SK-N-SH treated with all-trans-retinoic acid at 6 μM for 48 hours (cell line): ENCODE data around the gene RBM27.

Experiments used
- ATAC-seq: fragments of 200-7000 bp; cut with Tn5 transposase; 3 replicates; pipeline ENCODE4 v1.9.1; 2020; ENCODE audit warnings: mild to moderate bottlenecking, moderate library complexity
- ARNTL ChIP-seq: fragments of 450-650 bp; formaldehyde crosslinking; IDR thresholded peaks from 2 replicates; pipeline ENCODE4 v1.5.0; 2020; ENCODE audit warnings: low read depth, mild to moderate bottlenecking, moderate library complexity, borderline replicate concordance
- BACH2 ChIP-seq: fragments of 250-450 bp; sonication (Bioruptor Pico); IDR thresholded peaks from 2 replicates; pipeline ENCODE4 v1.9.0; 2021; ENCODE audit warnings: mild to moderate bottlenecking, borderline replicate concordance
- CREB5 ChIP-seq: fragments of 250-450 bp; sonication (Bioruptor Pico); IDR thresholded peaks from 2 replicates; pipeline ENCODE4 v1.5.1; 2020; ENCODE audit warnings: low read depth, mild to moderate bottlenecking, moderate library complexity
- CSDC2 ChIP-seq: fragments of 250-450 bp; sonication (Bioruptor Pico); IDR thresholded peaks from 2 replicates; pipeline ENCODE4 v1.5.0; 2020; ENCODE audit warnings: mild to moderate bottlenecking, moderate library complexity
- CSRNP3 ChIP-seq: fragments of 250-450 bp; sonication (Bioruptor Pico); IDR thresholded peaks from 2 replicates; pipeline ENCODE4 v1.5.1; 2021; ENCODE audit warnings: mild to moderate bottlenecking, moderate library complexity
- GLIS3 ChIP-seq: fragments of 250-450 bp; sonication (Bioruptor Pico); IDR thresholded peaks from 2 replicates; pipeline ENCODE4 v1.5.0; 2020; ENCODE audit warnings: mild to moderate bottlenecking, moderate library complexity
- ISL1 ChIP-seq: fragments of 250-450 bp; sonication (Bioruptor Pico); IDR thresholded peaks from 2 replicates; pipeline ENCODE4 v2.1.2; 2022; ENCODE audit warnings: mild to moderate bottlenecking, moderate library complexity
- OSR1 ChIP-seq: fragments of 250-450 bp; sonication (Bioruptor Pico); IDR thresholded peaks from 2 replicates; pipeline ENCODE4 v1.8.0; 2022; ENCODE audit warnings: moderate library complexity, mild to moderate bottlenecking, inconsistent platforms
- PATZ1 ChIP-seq: fragments of 250-450 bp; sonication (Bioruptor Pico); IDR thresholded peaks from 2 replicates; pipeline ENCODE4 v1.8.0; 2020; ENCODE audit warnings: mild to moderate bottlenecking, moderate library complexity, borderline replicate concordance
- POU6F1 ChIP-seq: fragments of 250-450 bp; sonication (Bioruptor Pico); IDR thresholded peaks from 2 replicates; pipeline ENCODE4 v1.8.0; 2021; ENCODE audit warnings: low read depth, mild to moderate bottlenecking, moderate library complexity, borderline replicate concordance
- PPARA ChIP-seq: fragments of 250-450 bp; sonication (Bioruptor Pico); IDR thresholded peaks from 2 replicates; pipeline ENCODE4 v1.5.0; 2020; ENCODE audit warnings: mild to moderate bottlenecking, borderline replicate concordance
- RARB ChIP-seq: fragments of 250-450 bp; sonication (Bioruptor Pico); IDR thresholded peaks from 2 replicates; pipeline ENCODE4 v1.8.0; 2021; ENCODE audit warnings: mild to moderate bottlenecking, moderate library complexity
- SNAI2 ChIP-seq: fragments of 250-450 bp; sonication (Bioruptor Pico); IDR thresholded peaks from 2 replicates; pipeline ENCODE4 v1.5.0; 2020; ENCODE audit warnings: mild to moderate bottlenecking, moderate library complexity
- TOX ChIP-seq: fragments of 250-450 bp; sonication (Bioruptor Pico); IDR thresholded peaks from 2 replicates; pipeline ENCODE4 v1.8.0; 2021; ENCODE audit warnings: mild to moderate bottlenecking, moderate library complexity, borderline replicate concordance
- ZC3H10 ChIP-seq: fragments of 250-450 bp; sonication (Bioruptor Pico); IDR thresholded peaks from 2 replicates; pipeline ENCODE4 v1.5.1; 2021; ENCODE audit warnings: mild to moderate bottlenecking, moderate library complexity
- ZFP30 ChIP-seq: fragments of 450-650 bp; formaldehyde crosslinking; IDR thresholded peaks from 2 replicates; pipeline ENCODE4 v1.5.0; 2022; ENCODE audit warnings: mild to moderate bottlenecking, moderate library complexity
- ZNF565 ChIP-seq: fragments of 450-650 bp; formaldehyde crosslinking; conservative IDR thresholded peaks from 2 replicates; pipeline ENCODE4 v1.5.0; 2020; ENCODE audit warnings: low read depth, mild to moderate bottlenecking, moderate library complexity
- ZNF70 ChIP-seq: fragments of 450-650 bp; formaldehyde crosslinking; IDR thresholded peaks from 2 replicates; pipeline ENCODE4 v1.5.0; 2020; ENCODE audit warnings: mild to moderate bottlenecking, moderate library complexity

The RBM27 gene

GRCh38 chr5:146232223-146232622 is 28.8 kb downstream of the RBM27 start:
- TF ChIP-seq GLIS3 (no peak), CREB5 (CRISPR knock-in tag) (no peak)

GRCh38 chr5:146233441-146233840 is 30.0 kb downstream of the RBM27 start:
- ATAC-seq, result no peak
- TF ChIP-seq POU6F1 (CRISPR knock-in tag), result no peak
- no peak for TF ChIP-seq ZNF565 (CRISPR knock-in tag)
- no peak for TF ChIP-seq TOX
- no peak for TF ChIP-seq ZFP30 (CRISPR knock-in tag)
- TF ChIP-seq CREB5 (CRISPR knock-in tag), result no peak
- no peak for TF ChIP-seq OSR1 (CRISPR knock-in tag)
- no peak for TF ChIP-seq ZC3H10 (CRISPR knock-in tag)
- no peak for TF ChIP-seq GLIS3
- no peak for TF ChIP-seq SNAI2 (CRISPR knock-in tag)
- TF ChIP-seq PPARA, result no peak

More at GRCh38 chr5:146232223-146232622, 28.8 kb downstream of the RBM27 start:
- ATAC-seq, result no peak

GRCh38 chr5:146238973-146239372 is 35.6 kb downstream of the RBM27 start:
- no peak for TF ChIP-seq ZFP30 (CRISPR knock-in tag)
- TF ChIP-seq ZC3H10 (CRISPR knock-in tag), result no peak
- TF ChIP-seq ISL1 (CRISPR knock-in tag), result no peak
- no peak for TF ChIP-seq ZNF565 (CRISPR knock-in tag)
- TF ChIP-seq PATZ1, result no peak
- TF ChIP-seq ARNTL (CRISPR knock-in tag), result no peak
- TF ChIP-seq TOX, result no peak
- TF ChIP-seq POU6F1 (CRISPR knock-in tag), result no peak
- no peak for TF ChIP-seq CSDC2
- no peak for TF ChIP-seq ZNF70 (CRISPR knock-in tag)
- TF ChIP-seq SNAI2 (CRISPR knock-in tag), result no peak
- no peak for TF ChIP-seq RARB (CRISPR knock-in tag)
- no peak for TF ChIP-seq PPARA
- TF ChIP-seq OSR1 (CRISPR knock-in tag), result no peak
- no peak for ATAC-seq

- peak; percentile 71 for ATAC-seq
- no peak for TF ChIP-seq BACH2 (CRISPR knock-in tag)
- no peak for TF ChIP-seq ARNTL (CRISPR knock-in tag)
- no peak for TF ChIP-seq CSRNP3 (CRISPR knock-in tag)
- peak; percentile 10; the same call in 1 of the 2 replicates for TF ChIP-seq ISL1 (CRISPR knock-in tag)
Observed at GRCh38 chr5:146240951-146241350, 37.5 kb downstream of the RBM27 start.
